ENCODE data around the gene SDHB. TPM values are rescaled to one million over a fixed set of nuclear protein-coding genes. Genes with fewer than 3 reads are reported as not detected.

The SDHB gene
- total RNA-seq, 1 experiment from 2014 or later = 238 TPM

DNA sequence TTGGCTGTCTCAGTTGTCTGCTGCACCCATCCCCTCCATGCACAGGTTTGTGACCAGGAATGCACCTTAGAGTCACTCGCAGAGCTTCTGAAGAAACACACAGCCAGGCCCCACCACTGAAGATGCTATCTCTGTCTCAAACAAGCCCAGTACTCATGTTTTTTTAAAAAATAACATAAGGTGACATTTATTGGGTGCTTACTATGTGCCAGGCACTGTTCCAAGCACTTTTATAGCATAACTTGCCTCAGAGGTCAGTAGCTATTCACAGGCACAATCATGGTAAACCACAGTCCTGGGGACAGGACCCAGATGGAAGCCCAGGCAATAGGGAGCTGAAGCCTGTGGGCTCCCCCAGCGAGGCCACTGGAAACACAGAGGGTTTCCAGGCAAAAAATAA lies 33.3 kb downstream of the SDHB start:
- no peaks in the 10 kb centered on the region for H3K27me3 ChIP-seq (ENCODE audit: control insufficient read depth, insufficient read depth, low read length)
- H3K36me3 ChIP-seq (replicated peaks; ENCODE audit: control insufficient read depth, insufficient read depth, low read length) = peaks cover 39% of the 10 kb centered on the region
- DNase-seq = no peak
- no peak overlapping the region for H3K4me3 ChIP-seq (ENCODE audit: insufficient read depth, low read depth, low read length)

DNA sequence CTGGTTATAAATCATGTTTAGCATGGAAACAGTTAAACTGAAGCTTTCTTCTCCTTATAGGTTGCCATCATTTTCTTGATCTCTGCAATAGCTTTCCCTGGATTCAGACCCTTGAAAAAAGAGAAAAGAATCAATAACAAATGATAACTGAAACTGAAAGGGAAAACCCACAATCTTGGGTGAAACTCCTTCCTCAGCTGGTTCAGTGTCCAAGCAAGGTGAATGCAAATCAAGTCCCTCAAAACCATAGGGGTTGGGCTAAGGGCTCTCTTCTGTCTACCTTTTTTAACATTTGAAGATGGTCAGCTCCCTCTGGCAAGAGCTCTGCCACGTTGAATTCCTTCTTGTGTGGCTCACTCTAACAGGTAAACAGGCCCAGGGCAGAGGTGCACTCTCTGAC lies 35.0 kb downstream of the SDHB start:
- no peak overlapping the region for H3K4me3 ChIP-seq (ENCODE audit: insufficient read depth, low read depth, low read length)
- H3K27me3 ChIP-seq (ENCODE audit: control insufficient read depth, insufficient read depth, low read length) = no peaks in the 10 kb centered on the region
- no peak for DNase-seq
- H3K36me3 ChIP-seq (replicated peaks; ENCODE audit: control insufficient read depth, insufficient read depth, low read length) = peaks cover 34% of the 10 kb centered on the region

DNA sequence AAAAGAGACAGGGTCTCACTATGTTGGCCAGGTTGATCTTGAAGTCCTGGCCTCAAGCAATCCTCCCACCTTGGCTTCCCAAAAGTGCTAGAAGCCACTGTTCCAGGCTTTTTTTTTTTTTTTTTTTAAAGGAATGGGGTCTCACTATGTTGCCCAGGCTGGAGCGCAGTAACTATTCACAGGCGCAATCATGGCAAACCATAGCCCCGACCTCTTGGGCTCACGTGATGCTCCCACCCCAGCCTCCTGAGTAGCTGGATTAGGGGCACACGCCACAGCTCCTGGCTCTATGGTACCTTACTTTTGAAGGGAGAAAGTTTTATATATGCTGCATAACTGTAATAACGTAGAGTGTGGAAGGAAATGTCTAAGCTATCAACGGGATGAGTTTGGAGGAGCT lies 36.4 kb downstream of the SDHB start:
- Histone ChIP-seq H3K36me3 (replicated peaks; ENCODE audit: control insufficient read depth, insufficient read depth, low read length) (peaks cover 23% of the 10 kb centered on the region), H3K27me3 (ENCODE audit: control insufficient read depth, insufficient read depth, low read length) (no peaks in the 10 kb centered on the region), H3K4me3 (ENCODE audit: insufficient read depth, low read depth, low read length) (no peak overlapping the region)
- no peak for DNase-seq

DNA sequence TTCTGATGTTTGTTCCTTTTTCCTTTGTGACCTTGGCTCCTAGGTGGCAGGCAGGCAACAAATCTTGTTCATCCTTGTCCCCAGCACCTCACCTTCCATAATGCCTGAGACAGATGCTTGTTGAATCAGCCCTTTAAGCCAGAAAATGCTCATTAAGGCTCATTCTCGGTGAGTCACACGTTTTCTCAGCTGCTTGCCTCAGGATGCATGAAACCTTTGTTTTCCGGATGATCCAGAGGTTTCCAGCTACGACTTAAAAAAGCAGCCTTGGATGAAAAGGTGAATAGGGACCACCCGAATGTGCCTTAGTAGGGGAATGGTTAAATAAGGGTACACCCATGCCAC lies 37.5 kb downstream of the SDHB start:
- peak; percentile 20 for DNase-seq
- H3K36me3 ChIP-seq (replicated peaks; ENCODE audit: control insufficient read depth, insufficient read depth, low read length) = peaks cover 15% of the 10 kb centered on the region
- H3K4me3 ChIP-seq (ENCODE audit: insufficient read depth, low read depth, low read length) = no peak overlapping the region
- no peaks in the 10 kb centered on the region for H3K27me3 ChIP-seq (ENCODE audit: control insufficient read depth, insufficient read depth, low read length)

DNA sequence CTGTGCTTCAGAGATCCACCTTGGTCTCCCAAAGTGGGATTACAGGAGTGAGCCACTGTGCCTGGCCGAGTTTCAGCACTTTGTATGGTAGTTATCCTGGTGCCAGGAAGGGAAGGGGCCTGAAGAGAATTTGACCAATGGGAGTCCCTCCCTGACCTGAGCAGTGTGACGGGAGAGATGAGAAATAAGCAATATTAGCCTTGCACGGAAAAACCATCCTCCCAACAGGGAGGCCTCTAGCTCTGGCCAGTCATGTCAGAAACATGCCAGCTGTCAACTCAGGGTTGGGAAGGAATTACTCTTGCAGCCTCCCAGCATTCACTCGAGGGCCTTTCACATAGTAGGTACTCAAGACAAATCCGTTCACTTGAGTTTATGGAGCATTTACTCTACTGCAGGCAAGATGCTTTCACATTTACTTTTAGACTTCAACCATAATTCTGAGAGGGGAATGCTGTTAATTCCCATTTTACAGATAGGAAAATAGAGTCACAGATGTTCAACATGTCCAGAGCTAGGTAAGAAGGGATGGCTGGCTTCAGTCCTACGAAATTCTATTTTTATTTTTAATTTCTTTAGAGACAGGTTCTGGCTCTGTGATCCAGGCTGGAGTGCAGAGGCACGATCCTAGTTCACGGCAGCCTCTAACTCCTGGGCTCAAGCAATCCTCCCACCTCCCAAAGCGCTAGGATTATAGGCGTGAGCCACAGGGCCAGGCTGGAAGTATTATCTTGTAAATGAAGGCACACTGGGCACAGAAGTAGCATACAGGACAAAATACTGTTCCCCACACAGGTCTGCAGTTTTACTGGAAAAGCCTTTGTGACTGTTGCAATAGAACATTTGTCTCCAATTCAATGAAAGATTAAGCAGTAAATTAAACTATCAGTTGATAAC lies 38.9 kb downstream of the SDHB start:
- Histone ChIP-seq H3K4me3 (ENCODE audit: insufficient read depth, low read depth, low read length) (no peak overlapping the region), H3K36me3 (replicated peaks; ENCODE audit: control insufficient read depth, insufficient read depth, low read length) (peaks cover 4% of the 10 kb centered on the region), H3K27me3 (ENCODE audit: control insufficient read depth, insufficient read depth, low read length) (no peaks in the 10 kb centered on the region; the same call in 1 of the 2 replicates)
- peak; percentile 44 for DNase-seq

DNA sequence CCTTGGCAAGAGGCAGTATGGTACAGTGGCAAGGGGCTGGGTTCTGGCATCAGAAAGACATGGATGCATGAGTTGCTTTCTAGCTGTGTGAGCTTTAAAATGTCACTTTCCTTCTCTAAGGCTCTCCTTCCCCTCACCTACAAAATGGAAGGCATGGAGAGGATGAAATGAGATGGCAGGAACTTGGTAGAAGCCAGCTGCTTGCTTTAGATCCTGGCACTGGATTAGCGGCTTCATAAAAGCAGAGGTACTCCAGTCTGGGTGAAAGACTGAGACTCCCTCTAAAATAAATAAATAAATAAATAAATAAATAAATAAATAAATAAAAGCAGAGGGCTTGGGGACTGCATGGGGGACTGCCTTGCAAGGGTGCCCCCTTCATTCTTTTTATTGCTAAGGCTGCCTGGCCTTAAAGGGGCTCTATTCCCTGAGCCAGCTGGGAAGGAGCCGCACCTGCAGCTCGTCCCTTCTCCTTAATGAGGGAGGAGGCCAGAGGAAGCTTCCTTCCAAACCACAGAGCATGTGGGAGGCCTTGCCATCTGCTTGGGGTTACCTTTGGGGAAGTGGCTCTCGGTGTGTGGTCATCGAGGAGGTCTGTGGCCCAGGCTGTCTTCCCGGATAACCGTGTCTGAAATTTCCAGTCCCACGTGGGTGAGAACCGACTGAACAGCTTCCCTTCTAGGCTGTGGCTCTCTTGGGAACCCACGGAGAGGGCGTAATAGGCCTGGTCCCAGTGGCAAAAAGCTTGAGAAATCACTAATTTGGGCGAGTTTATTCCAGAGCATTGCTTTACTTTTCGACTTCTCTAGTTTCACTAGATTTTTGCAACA lies 40.1 kb downstream of the SDHB start:
- DNase-seq = peak; percentile 25
- H3K4me3 ChIP-seq (ENCODE audit: insufficient read depth, low read depth, low read length) = no peak overlapping the region
- no peaks in the 10 kb centered on the region; the same call in 1 of the 2 replicates for H3K27me3 ChIP-seq (ENCODE audit: control insufficient read depth, insufficient read depth, low read length)
- H3K36me3 ChIP-seq (replicated peaks; ENCODE audit: control insufficient read depth, insufficient read depth, low read length) = peaks cover 2% of the 10 kb centered on the region; the same call in 1 of the 2 replicates

DNA sequence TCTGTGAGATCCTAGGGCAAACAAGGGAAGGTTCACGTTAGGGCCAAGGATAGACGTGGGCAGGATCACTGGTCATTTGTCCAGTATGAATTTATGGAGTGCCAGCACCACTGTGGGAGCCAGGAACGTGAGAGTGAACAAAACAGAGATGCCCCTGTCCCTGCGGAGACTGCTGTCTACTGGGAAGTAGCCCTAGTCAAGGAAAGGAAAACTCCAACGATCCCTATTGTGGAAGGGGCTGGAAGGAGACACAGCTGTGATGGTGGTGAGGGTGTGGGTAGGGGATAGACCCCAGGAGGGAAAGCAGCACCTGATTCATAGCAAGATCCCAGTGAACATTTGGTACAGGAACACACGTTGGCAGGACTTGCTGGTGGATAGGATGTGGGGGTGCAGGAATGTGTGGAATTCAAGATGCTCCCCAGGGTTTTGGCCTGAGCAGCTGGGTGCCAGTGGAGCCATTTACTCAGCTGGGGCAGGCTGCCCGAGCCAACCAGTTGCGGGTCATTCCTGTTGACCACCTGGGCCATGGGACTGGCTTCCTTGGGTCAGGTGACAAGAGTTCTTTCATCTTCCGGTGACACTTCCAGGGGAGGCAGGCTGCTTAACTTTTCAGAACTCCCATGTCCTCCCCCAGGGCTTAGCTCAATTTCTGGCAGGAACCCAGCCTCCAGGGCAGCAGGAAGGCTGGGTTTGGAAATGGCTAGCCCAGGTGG lies 40.9 kb downstream of the SDHB start:
- H3K27me3 ChIP-seq (ENCODE audit: control insufficient read depth, insufficient read depth, low read length) = no peaks in the 10 kb centered on the region; the same call in 1 of the 2 replicates
- peak; percentile 56 for DNase-seq
- no peak overlapping the region for H3K4me3 ChIP-seq (ENCODE audit: insufficient read depth, low read depth, low read length)

DNA sequence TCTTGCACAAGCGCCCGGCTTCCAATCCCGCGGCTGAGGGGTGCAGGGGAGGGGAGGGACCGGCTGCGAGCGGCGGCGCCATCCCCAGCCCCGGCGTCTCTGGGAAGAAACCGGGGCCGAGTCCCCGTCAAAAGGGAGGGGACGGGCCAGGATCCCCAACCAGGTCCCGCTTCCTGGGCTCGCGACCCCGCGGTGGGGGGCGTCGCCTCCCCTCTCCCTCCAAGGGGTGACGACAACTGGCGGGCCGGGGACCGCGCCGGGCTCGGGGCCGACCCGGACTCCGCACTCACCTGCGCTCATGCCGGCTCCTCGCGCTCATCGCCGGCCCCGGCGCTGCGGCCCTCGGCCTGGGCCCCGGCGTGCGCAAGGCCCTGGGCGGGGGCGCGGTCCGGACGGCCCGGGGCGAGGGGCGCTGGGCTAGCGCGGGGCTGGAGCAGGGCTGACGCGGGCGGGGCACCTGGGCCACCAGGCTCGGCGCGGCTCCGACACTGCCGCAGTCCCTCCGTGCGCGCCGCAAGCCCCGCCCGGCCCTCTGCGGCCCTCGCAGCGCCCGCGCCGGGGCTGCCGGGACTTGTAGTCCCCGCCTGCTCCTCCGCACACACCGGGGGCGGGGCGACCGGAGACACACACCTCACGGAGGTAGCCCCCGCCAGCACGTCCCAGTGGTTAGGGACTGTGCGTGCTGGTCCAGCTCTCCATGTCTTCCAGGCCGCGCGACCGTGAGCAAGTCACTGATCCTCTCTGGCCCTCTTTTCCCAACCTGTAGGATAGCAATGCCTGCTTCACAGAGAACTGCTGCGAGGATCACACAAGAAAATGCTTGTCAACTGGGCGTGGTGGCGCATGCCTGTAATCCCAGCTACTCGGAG lies 42.2 kb downstream of the SDHB start, which contains the start of gene ATP13A2:
TSS of gene ATP13A2 (minus strand) at position 490 of the 869 bp plus-strand sequence. CDS start at position 300, 190 bp downstream.
- H3K36me3 ChIP-seq (replicated peaks; ENCODE audit: control insufficient read depth, insufficient read depth, low read length) = no peaks in the 10 kb centered on the region
- H3K27me3 ChIP-seq (ENCODE audit: control insufficient read depth, insufficient read depth, low read length) = no peaks in the 10 kb centered on the region; the same call in 1 of the 2 replicates
- DNase-seq = peak; percentile 97
- H3K4me3 ChIP-seq (ENCODE audit: insufficient read depth, low read depth, low read length) = peak within 1 kb of the TSS; percentile 93

More for the DNA sequence above, 40.9 kb downstream of the SDHB start:
- H3K36me3 ChIP-seq (replicated peaks; ENCODE audit: control insufficient read depth, insufficient read depth, low read length) = no peaks in the 10 kb centered on the region

DNA sequence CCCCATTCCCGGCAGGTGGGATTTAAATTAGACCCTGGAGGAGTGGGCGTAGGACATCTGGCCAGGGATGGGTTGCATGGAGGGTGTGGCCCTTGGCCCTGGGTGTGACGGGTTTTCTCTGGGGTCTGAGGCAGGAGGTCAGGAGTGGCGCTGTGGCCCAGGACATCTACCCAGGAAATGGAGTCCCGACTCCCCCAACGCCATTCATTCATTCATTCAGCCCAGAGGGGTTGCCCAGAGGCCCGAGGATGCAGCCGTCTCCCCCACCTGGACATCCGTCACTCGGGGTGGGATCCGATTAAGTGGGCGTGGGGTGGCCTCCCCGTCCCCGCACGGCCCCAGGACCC lies 42.8 kb downstream of the SDHB start:
- no peak for DNase-seq
- peak overlapping the region; percentile 93 for H3K4me3 ChIP-seq (ENCODE audit: insufficient read depth, low read depth, low read length)
- no peaks in the 10 kb centered on the region for H3K36me3 ChIP-seq (replicated peaks; ENCODE audit: control insufficient read depth, insufficient read depth, low read length)
- no peaks in the 10 kb centered on the region; the same call in 1 of the 2 replicates for H3K27me3 ChIP-seq (ENCODE audit: control insufficient read depth, insufficient read depth, low read length)

DNA sequence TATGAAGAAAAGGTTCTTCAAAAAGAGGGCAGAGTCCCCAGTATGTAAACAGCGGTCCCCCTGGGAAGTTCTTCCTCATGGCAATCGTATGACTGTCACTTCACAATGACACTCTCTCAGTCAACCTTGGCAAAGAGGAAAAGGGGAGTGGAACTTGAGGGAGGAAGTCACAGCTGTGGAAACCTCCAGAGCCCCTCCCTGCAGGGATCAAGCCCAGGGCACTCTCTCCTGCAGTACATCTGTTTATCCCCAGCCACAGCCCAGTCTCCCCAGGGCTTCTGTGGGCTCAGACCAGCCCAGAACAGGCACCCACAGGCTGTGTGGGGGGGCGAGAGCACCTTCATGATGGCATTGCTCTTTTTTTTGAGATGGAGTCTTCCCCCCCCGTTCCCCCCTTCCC lies 44.1 kb downstream of the SDHB start:
- H3K4me3 ChIP-seq (ENCODE audit: insufficient read depth, low read depth, low read length) = no peak overlapping the region
- DNase-seq = peak; percentile 24
- no peaks in the 10 kb centered on the region; the same call in 1 of the 2 replicates for H3K36me3 ChIP-seq (replicated peaks; ENCODE audit: control insufficient read depth, insufficient read depth, low read length)
- no peaks in the 10 kb centered on the region; the same call in 1 of the 2 replicates for H3K27me3 ChIP-seq (ENCODE audit: control insufficient read depth, insufficient read depth, low read length)

DNA sequence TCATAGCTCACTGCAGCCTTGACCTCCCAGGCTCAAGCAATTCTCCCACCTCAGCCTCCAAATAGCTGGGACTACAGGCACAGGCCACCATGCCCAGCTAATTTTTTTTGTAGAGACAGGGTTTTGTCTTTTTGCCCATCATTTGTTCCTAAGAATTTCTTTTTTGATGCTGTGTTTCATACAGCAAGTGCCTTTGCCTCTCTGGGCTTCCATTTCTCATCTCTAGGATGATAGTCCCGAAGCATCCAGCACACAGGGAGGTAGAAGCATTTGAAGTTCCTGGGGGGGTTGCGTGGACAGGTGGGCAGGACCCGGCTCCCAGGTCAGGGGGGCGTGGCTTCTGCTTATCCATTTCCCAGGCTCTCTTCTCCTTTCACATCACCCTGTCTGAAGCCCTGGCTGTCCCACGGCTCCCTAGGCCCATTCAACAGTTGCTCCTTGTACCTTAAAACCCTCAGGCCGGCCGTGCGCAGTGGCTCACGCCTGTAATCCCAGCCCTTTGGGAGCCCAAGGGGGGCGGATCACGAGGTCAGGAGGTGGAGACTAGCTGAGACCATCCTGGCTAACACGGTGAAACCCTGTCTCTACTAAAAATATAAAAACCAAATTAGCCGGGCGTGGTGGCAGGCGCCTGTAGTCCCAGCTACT lies 45.5 kb downstream of the SDHB start:
- Histone ChIP-seq H3K4me3 (ENCODE audit: insufficient read depth, low read depth, low read length) (no peak overlapping the region), H3K36me3 (replicated peaks; ENCODE audit: control insufficient read depth, insufficient read depth, low read length) (peaks cover 4% of the 10 kb centered on the region), H3K27me3 (ENCODE audit: control insufficient read depth, insufficient read depth, low read length) (no peaks in the 10 kb centered on the region; the same call in 1 of the 2 replicates)
- peak; percentile 66 for DNase-seq

DNA sequence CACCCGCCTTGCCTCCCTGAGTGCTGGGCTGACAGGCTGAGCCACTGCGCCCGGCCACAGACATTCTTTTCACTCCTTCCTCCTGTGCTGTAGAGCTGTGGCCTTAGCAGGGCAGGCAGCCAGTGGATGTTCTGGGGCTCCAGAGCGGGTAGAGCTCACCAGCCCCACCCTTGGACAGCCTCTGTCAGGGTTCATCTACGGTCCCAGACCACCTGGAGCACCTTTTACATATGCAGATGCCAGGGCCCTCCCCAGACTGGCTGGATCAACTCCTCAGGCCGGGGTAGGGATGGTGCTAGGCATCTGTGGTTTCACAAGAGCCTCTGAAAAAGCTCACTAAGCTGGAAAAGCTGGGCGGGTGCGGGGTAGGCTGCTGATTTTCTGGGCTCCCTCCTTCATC lies 46.7 kb downstream of the SDHB start:
- Histone ChIP-seq H3K4me3 (ENCODE audit: insufficient read depth, low read depth, low read length) (no peak overlapping the region), H3K36me3 (replicated peaks; ENCODE audit: control insufficient read depth, insufficient read depth, low read length) (peaks cover 7% of the 10 kb centered on the region), H3K27me3 (ENCODE audit: control insufficient read depth, insufficient read depth, low read length) (no peaks in the 10 kb centered on the region; the same call in 1 of the 2 replicates)
- peak; percentile 90 for DNase-seq

DNA sequence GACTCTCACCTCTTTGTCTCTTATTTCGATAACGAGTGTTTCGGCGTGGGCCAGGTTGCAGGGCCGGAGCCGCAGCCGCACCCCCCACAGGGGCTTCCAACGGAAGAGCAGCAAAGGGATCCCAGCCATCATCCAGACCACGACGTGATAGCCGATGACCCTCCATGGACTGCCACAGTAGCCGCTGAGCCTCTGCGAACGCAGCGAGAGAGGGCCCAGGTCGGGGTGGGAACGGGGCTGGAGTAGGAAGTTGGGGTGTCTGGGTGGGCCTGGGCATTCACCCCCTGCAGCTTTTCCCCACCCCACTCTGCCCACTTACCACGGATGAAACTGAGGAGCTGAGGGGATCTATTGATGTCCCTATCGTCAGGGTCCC lies 48.5 kb downstream of the SDHB start:
- Histone ChIP-seq H3K27me3 (ENCODE audit: control insufficient read depth, insufficient read depth, low read length) (no peaks in the 10 kb centered on the region), H3K36me3 (replicated peaks; ENCODE audit: control insufficient read depth, insufficient read depth, low read length) (peaks cover 11% of the 10 kb centered on the region), H3K4me3 (ENCODE audit: insufficient read depth, low read depth, low read length) (no peak overlapping the region)
- DNase-seq = peak; percentile 46
